ENCODE data around the gene GPR107.

Gene GPR107

GRCh38 chr9:130181678-130182380, 128.1 kb downstream of the GPR107 start:
- DNase-seq (ENCODE audit: low read depth, low spot score): no peak
- H3K36me3 ChIP-seq (ENCODE audit: insufficient read depth, low read length): peaks cover 5% of the 10 kb centered on the region; the same call in 1 of the 2 replicates
- no peak overlapping the region for H3K9ac ChIP-seq (ENCODE audit: insufficient read length)
- TF ChIP-seq FOXP2 (optimal IDR thresholded peaks at IDR 0.05; ENCODE audit: control extremely low read depth, extremely low read length, insufficient read depth): no peak
- TF ChIP-seq POLR2AphosphoS5 (IDR thresholded peaks at IDR 0.05; ENCODE audit: borderline replicate concordance, low read depth, low read length): no peak
- TF ChIP-seq EZH2 (IDR thresholded peaks at IDR 0.05): no peak
- H3K27ac ChIP-seq: no peak overlapping the region
- no peak overlapping the region for H3K4me3 ChIP-seq
- H3K9me3 ChIP-seq (ENCODE audit: low read depth, low read length): no peaks in the 10 kb centered on the region

GRCh38 chr9:130182381-130182909, 128.7 kb downstream of the GPR107 start:
- no peak for DNase-seq (ENCODE audit: low read depth, low spot score)
- Histone ChIP-seq H3K27ac (peak overlapping the region; percentile 82; the same call in 1 of the 2 replicates), H3K9ac (ENCODE audit: insufficient read length) (no peak overlapping the region)

GRCh38 chr9:130183133-130183762, 129.5 kb downstream of the GPR107 start:
- peak overlapping the region; percentile 42 for H3K4me3 ChIP-seq
- DNase-seq (ENCODE audit: low read depth, low spot score): peak; percentile 5
- no peaks in the 10 kb centered on the region; the same call in 1 of the 2 replicates for H3K36me3 ChIP-seq (ENCODE audit: insufficient read depth, low read length)
- TF ChIP-seq FOXP2 (optimal IDR thresholded peaks at IDR 0.05; ENCODE audit: control extremely low read depth, extremely low read length, insufficient read depth): no peak
- no peak for TF ChIP-seq POLR2AphosphoS5 (IDR thresholded peaks at IDR 0.05; ENCODE audit: borderline replicate concordance, low read depth, low read length)
- no peak for TF ChIP-seq EZH2 (IDR thresholded peaks at IDR 0.05)
- peak overlapping the region; percentile 82 for H3K27ac ChIP-seq
- peak overlapping the region; percentile 31 for H3K9ac ChIP-seq (ENCODE audit: insufficient read length)
- no peaks in the 10 kb centered on the region for H3K9me3 ChIP-seq (ENCODE audit: low read depth, low read length)

More at GRCh38 chr9:130182381-130182909, 128.7 kb downstream of the GPR107 start:
- TF ChIP-seq FOXP2 (optimal IDR thresholded peaks at IDR 0.05; ENCODE audit: control extremely low read depth, extremely low read length, insufficient read depth): no peak
- TF ChIP-seq POLR2AphosphoS5 (IDR thresholded peaks at IDR 0.05; ENCODE audit: borderline replicate concordance, low read depth, low read length): no peak
- no peak for TF ChIP-seq EZH2 (IDR thresholded peaks at IDR 0.05)
- Histone ChIP-seq H3K4me3 (no peak overlapping the region), H3K9me3 (ENCODE audit: low read depth, low read length) (no peaks in the 10 kb centered on the region), H3K36me3 (ENCODE audit: insufficient read depth, low read length) (no peaks in the 10 kb centered on the region; the same call in 1 of the 2 replicates)

GRCh38 chr9:130185017-130185416, 131.3 kb downstream of the GPR107 start:
- TF ChIP-seq EZH2 (IDR thresholded peaks at IDR 0.05) (no peak), FOXP2 (optimal IDR thresholded peaks at IDR 0.05; ENCODE audit: control extremely low read depth, extremely low read length, insufficient read depth) (no peak), POLR2AphosphoS5 (IDR thresholded peaks at IDR 0.05; ENCODE audit: borderline replicate concordance, low read depth, low read length) (no peak)
- Histone ChIP-seq H3K27ac (peak overlapping the region; percentile 42; the same call in 1 of the 2 replicates), H3K9ac (ENCODE audit: insufficient read length) (no peak overlapping the region), H3K4me3 (no peak overlapping the region), H3K36me3 (ENCODE audit: insufficient read depth, low read length) (no peaks in the 10 kb centered on the region; the same call in 1 of the 2 replicates), H3K9me3 (ENCODE audit: low read depth, low read length) (no peaks in the 10 kb centered on the region)
- no peak for DNase-seq (ENCODE audit: low read depth, low spot score)

- no peak overlapping the region for H3K9ac ChIP-seq (ENCODE audit: insufficient read length)
- H3K36me3 ChIP-seq (ENCODE audit: insufficient read depth, low read length): no peaks in the 10 kb centered on the region; the same call in 1 of the 2 replicates
- no peak for TF ChIP-seq POLR2AphosphoS5 (IDR thresholded peaks at IDR 0.05; ENCODE audit: borderline replicate concordance, low read depth, low read length)
- no peak for TF ChIP-seq FOXP2 (optimal IDR thresholded peaks at IDR 0.05; ENCODE audit: control extremely low read depth, extremely low read length, insufficient read depth)
- TF ChIP-seq EZH2 (IDR thresholded peaks at IDR 0.05): no peak
- peak overlapping the region; percentile 42; the same call in 1 of the 2 replicates for H3K27ac ChIP-seq
- DNase-seq (ENCODE audit: low read depth, low spot score): no peak
- no peaks in the 10 kb centered on the region for H3K9me3 ChIP-seq (ENCODE audit: low read depth, low read length)
- H3K4me3 ChIP-seq: no peak overlapping the region
Measured at GRCh38 chr9:130185490-130186031, 131.9 kb downstream of the GPR107 start.

GRCh38 chr9:130186051-130186450, 132.3 kb downstream of the GPR107 start:
- H3K4me3 ChIP-seq: no peak overlapping the region
- TF ChIP-seq FOXP2 (optimal IDR thresholded peaks at IDR 0.05; ENCODE audit: control extremely low read depth, extremely low read length, insufficient read depth) (no peak), POLR2AphosphoS5 (IDR thresholded peaks at IDR 0.05; ENCODE audit: borderline replicate concordance, low read depth, low read length) (no peak), EZH2 (IDR thresholded peaks at IDR 0.05) (no peak)
- DNase-seq (ENCODE audit: low read depth, low spot score): no peak
- H3K9ac ChIP-seq (ENCODE audit: insufficient read length): no peak overlapping the region
- no peaks in the 10 kb centered on the region for H3K9me3 ChIP-seq (ENCODE audit: low read depth, low read length)
- H3K36me3 ChIP-seq (ENCODE audit: insufficient read depth, low read length): no peaks in the 10 kb centered on the region; the same call in 1 of the 2 replicates
- H3K27ac ChIP-seq: no peak overlapping the region

GRCh38 chr9:130186839-130187522, 133.3 kb downstream of the GPR107 start:
- no peak overlapping the region for H3K4me3 ChIP-seq
- H3K9ac ChIP-seq (ENCODE audit: insufficient read length): no peak overlapping the region

More at GRCh38 chr9:130186839-130187522, 133.3 kb downstream of the GPR107 start:
- H3K36me3 ChIP-seq (ENCODE audit: insufficient read depth, low read length): no peaks in the 10 kb centered on the region
- TF ChIP-seq POLR2AphosphoS5 (IDR thresholded peaks at IDR 0.05; ENCODE audit: borderline replicate concordance, low read depth, low read length) (no peak), EZH2 (IDR thresholded peaks at IDR 0.05) (no peak), FOXP2 (optimal IDR thresholded peaks at IDR 0.05; ENCODE audit: control extremely low read depth, extremely low read length, insufficient read depth) (no peak)
- no peak overlapping the region for H3K27ac ChIP-seq
- DNase-seq (ENCODE audit: low read depth, low spot score): no peak
- no peaks in the 10 kb centered on the region for H3K9me3 ChIP-seq (ENCODE audit: low read depth, low read length)
